8988T (cell line): ENCODE data around the gene SELENOI.
"Not testable (repeated sequence)": the region's sequence is repeated elsewhere in the genome, so short reads cannot be mapped to it uniquely, and the experiment has no call there.

Experiments used
- DNase-seq: peaks from one replicate; pipeline ENCODE4 v3.0.0; 2011

The SELENOI gene, protein sequence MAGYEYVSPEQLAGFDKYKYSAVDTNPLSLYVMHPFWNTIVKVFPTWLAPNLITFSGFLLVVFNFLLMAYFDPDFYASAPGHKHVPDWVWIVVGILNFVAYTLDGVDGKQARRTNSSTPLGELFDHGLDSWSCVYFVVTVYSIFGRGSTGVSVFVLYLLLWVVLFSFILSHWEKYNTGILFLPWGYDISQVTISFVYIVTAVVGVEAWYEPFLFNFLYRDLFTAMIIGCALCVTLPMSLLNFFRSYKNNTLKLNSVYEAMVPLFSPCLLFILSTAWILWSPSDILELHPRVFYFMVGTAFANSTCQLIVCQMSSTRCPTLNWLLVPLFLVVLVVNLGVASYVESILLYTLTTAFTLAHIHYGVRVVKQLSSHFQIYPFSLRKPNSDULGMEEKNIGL

DNA sequence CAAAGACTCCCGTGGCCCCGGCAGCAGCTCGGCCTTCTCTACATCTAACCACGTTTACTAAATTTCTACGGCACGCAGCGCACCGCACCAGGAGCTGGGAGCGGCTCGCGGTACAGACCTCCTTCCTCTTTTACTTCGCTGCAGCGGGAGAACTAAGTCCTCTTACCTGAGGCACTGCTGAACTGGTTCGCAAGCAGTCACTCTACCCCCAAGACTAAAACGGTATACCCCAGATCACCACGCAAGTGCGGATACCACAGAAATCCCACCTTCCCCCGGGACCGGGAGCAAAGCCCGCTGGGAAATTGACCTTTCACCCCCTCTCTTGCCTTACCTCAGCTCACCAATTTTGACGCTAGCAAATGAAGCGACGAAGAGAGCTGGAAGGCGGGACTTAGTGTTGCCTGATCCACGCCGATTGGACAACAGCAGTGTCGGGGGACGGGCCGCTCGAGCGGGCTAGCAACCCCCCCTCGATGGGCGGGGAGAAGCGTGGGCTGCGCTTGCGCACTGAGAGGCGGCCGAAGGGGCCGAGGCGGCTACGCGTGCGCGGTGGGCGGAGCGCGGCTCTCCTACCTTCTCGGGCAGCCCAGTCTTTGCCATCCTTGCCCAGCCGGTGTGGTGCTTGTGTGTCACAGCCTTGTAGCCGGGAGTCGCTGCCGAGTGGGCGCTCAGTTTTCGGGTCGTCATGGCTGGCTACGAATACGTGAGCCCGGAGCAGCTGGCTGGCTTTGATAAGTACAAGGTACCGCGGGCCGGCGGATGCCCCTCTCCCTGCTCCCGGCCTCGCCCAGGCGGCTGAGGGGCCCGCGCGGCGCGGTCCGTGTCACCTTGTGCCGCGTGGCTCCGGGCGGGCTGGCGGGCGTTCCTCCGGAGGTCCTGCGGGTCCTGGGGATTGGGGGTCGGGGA is at the start of gene SELENOI:
Gene SELENOI, plus strand, starts transcription at position 599 of the 909 bp plus-strand sequence. Its CDS starts 90 bp downstream, at position 689.
- peak; percentile 63 for DNase-seq

DNA sequence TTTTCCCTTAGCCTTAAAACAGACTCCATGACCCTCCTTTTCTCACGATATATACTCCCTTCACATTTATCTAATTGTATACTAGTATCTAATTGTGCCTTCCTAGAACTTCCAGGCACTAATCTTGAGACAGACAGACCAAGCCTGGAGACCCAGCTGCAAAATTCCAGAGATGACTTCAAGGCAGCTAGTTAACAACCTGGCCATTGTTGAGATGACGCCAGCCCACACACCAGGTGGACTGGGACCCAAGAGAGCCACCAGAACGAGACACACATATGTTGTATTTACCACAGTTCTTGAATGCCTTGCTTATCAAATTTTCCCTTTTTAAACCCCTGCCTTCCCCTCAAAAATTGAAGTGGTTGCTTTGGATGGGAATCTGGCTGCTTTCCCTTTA is 48.9 kb upstream of the SELENOI start:
- DNase-seq = no peak

DNA sequence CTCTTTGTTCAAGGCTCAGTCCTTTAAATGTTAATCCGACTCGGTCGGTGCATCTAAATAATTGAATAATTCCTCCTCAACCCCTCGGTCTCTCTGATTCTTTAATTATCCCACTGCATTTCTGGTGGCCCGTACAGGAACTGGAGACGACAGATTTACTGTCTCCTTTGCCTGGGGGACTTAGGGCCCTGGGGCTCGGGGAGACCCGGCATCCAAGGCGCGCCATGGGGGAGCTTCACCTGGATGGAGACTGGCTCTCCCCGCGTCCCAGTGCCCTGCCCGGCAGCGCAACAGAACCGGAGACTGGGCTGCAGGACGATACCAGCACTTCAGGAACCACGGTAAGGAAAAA is 47.7 kb upstream of the SELENOI start:
- no peak for DNase-seq

DNA sequence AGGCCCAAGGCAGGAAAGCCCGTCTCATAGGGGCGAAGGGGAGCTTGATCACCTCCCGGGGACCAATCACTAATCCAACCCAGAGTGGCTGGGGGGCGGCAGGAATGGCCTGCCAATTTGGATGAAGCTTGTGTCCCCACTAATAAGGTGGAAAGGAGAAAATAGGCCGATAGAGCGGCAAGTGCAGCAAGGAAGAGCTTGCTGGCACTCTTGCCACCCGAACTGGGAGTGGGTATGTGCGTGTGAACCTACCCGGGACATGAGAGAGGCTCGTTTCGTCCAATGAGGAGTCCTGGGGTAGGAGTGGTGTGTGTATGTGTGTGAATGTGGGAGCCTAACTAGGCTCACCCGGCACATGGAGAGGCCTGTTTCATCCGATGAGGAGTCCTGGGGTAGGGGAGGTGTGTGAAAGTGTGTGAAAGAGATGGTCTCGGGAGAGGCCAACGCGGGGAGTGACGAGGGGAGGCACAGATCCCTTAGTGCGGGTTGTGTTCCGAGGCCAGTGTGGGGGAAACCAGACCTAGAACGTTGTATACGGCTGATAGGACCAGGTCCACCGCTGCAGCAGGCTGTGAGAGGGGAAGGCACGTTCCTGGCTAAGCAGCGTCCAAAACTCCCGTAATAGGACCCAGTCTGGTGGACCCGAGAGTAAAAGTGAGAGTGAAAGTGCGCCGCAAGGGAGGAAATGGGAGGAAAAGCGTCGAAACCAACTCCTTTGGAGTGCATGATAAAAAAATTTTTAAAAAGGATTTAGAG is 47.1 kb upstream of the SELENOI start:
- no peak for DNase-seq

DNA sequence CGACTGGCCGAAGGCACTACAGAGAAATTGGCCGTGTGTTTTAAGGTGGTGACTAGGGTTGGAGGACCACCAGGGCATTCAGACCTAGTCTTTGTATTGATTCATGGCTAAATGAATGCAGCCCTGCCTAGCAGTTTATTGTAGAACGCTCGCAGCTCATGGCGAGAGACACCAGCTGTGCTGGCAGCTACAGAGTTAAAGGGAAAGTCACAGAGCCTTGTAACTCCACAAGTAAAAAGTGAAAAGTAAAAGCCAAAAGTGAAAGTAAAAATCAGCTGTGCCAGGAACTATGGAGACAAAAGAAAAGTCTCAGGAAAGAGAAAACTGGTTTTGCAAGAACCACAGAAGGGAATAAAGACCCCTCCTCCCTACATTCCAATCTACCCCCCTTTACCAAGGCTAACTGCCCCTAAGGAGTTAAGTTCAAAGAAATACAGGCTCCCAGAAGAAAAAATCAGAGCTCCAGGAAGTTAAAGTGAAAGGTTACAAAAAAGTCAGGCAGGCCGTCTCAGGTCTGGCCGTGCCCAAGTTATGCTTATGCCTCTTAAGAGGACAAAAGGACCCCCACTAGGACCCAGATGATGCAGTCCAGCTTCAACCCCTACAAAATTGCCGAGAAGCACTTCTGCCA is 46.4 kb upstream of the SELENOI start:
- DNase-seq = no peak

DNA sequence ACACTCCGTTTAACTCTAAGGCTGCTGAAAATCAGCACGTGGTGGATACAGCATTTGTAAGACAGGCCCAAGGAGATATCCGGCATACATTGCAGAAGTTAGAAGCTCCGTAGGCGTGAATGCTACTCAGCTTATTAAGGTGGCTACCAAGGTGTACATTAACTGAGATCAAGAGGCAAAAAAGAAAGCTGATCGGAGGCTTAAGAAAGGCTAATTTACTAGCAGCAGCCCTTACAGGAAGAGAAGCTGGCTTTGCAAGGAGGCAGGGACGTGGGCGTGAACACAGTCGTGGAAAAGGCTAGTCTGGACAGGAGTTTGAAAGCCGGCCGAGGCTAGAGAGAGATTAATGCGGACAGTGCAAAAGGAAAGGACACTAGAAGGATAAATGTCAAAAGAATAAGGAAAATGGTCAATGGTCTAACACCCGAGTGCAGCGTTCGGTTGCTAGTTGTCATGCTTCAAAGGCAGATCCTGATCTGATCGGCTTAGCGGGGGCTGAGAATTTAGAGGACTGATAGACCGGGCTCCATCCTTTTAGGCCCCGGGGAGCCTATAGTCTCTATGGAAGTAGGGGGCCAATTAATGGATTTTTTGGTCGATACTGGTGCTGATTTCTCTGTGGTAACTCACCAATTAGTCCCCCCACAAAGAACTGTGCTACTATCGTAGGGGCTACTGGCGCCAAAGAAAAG is 45.6 kb upstream of the SELENOI start:
- DNase-seq = no peak

GRCh38 chr2:26302846-26303245 is 43.1 kb upstream of the SELENOI start:
- DNase-seq = no peak

DNA sequence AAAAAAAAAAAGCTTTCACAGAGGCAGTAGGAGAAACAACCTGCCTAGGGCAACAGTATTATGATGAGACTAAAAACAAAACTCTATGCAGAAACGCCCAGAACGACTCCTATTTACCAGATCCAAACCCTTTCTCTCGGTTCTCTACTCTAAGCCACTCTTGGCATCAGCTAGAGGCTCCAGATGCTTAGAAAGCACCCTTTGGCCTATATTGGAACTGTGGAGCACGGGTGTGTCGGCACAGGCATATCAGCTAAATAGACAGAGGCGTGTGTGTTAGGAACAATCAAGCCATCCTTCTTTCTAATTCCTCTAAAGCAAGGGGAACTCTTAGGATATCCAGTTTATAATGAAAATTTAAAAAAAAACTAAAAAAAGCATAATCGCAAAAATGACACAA is 40.8 kb upstream of the SELENOI start:
- not testable (repeated sequence) for DNase-seq

GRCh38 chr2:26305540-26305939 is 40.4 kb upstream of the SELENOI start:
- no peak for DNase-seq

GRCh38 chr2:26309921-26310320 is 36.0 kb upstream of the SELENOI start:
- DNase-seq = no peak

DNA sequence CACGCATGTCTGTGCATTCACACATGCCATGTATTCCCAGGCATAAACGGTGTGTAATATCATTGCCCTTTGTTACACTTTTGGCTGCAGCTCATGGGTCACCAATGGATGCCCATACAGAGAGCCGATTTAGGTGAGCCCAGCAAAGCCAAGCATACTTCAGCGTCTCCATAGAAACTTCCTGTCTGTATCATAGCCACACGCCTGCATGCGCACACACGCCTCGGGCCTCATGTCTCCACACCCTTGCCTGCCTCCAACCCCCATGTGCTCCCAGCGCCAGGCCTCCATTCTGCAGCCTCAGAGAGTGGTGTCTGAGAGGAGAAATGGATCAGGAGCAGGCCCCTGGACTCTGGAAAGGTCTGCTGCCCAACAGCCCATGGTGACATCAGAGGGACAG is 33.5 kb upstream of the SELENOI start:
- no peak for DNase-seq

GRCh38 chr2:26313446-26313845 is 32.5 kb upstream of the SELENOI start:
- DNase-seq = no peak

DNA sequence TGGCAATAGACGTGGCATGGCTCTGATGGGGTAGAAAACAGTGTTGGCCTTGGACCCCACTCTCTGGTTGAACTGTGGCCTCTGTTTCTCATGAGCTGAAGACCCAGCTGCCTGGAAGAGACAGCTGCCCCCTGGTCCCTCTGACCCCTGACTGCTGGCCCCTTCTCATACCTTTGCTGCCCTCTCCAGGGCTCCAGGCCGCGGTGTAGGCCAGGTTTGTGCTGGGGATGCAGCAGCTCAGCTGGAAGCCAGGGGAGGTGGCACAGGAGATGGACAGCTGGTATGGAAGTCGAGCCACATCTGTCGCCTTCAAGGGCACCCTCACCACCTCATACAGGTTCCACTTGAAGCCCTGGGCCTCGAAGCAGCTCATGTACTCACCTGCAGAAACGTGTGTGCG is 31.7 kb upstream of the SELENOI start:
- DNase-seq = no peak

- DNase-seq = no peak
Measured at GRCh38 chr2:26316041-26316440, 29.9 kb upstream of the SELENOI start.

DNA sequence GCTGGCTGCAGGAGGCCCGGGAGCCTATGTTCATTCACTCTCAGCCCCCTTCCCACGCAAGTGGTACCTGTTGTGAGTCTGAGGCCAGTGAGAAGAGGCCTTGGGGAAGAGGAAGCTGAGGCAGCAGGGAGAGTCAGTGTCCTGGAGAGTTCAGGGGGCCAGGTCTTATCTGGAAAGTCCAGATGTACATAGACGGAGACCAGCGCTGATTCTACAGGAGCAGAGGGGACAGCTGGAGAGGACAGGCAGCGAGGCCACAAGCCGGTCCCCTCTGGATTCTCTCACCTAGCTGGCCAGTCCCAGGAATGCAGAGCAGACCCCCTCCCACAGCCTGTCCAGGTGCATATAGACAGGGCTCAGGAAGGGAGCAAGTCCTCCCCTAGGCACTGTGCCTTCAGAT is 29.1 kb upstream of the SELENOI start:
- no peak for DNase-seq

GRCh38 chr2:26317377-26318105 is 28.4 kb upstream of the SELENOI start:
- DNase-seq = no peak

DNA sequence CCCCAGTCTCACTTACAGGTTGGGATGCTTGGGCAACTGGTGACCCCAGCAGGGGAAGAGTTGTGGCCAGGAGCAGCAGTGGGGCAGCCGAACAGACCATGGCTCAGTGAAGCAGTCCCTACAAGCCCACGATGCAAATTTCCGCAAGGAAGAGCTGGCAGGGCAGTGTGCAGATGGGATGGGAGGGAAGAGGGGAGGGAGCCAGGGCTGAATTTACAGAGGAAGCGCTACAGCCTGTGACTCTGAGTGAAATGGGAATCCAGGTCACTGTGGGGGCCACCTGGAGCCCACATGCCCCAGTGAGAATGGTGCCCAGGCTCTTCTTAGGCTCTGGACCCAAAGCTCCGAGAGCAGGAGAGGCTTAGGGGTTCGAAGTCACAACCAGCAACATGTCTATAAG is 27.0 kb upstream of the SELENOI start:
- no peak for DNase-seq

GRCh38 chr2:26324479-26324878 is 21.5 kb upstream of the SELENOI start:
- DNase-seq = not testable (repeated sequence)

- no peak for DNase-seq
Measured at GRCh38 chr2:26324903-26325302, 21.0 kb upstream of the SELENOI start.

GRCh38 chr2:26325851-26326250 is 20.1 kb upstream of the SELENOI start:
- DNase-seq = no peak

GRCh38 chr2:26326514-26326913 is 19.4 kb upstream of the SELENOI start:
- DNase-seq = no peak
